HepG2 (cell line): ENCODE data around the gene ENGASE. TPM values are rescaled to one million over a fixed set of nuclear protein-coding genes. Genes with fewer than 3 reads are reported as not detected.

Source experiments
- ATAC-seq: fragments of 200-7000 bp; cut with Tn5 transposase; 3 replicates; pipeline ENCODE4 v1.9.1; 2020; ENCODE audit warnings: mild to moderate bottlenecking, moderate library complexity
- BruUV-seq: library from RNA; stranded (reverse); fragments of 400-500 nt; replicated peaks from 2 replicates; lab custom pipeline; 2021; lab: Mats Ljungman, UMichigan
- CTCF ChIA-PET: fragments of 300-600 bp; formaldehyde crosslinking; extraction: SDS; loops from one replicate; lab custom pipeline; 2021; ENCODE audit warnings: low total read pairs, inconsistent platforms, low intra/inter-chr PET ratio; lab: Yijun Ruan, JAX
- POLR2A ChIA-PET: fragments of 350-600 bp; sonication (Branson Sonifier 250); formaldehyde crosslinking; loops from one replicate; lab custom pipeline; 2020; ENCODE audit warnings: antibody characterized with exemption, inconsistent platforms; lab: Yijun Ruan, JAX
- DNase-seq: peaks from one replicate; pipeline ENCODE4 v3.0.0-alpha.2; 2015; ENCODE audit warnings: low spot score
- FAIRE-seq: peaks from 3 replicates; lab custom pipeline; 2011; peaks lifted over from hg19 to GRCh38; lab: Jason Lieb, UNC
- H2AFZ ChIP-seq: one replicate; pipeline ENCODE4 v1.6.1; 2011; ENCODE audit warnings: low read length, inconsistent platforms
- H3K27ac ChIP-seq: fragments of 300-600 bp; 3 replicates; pipeline ENCODE4 v1.8.0; 2011; ENCODE audit warnings: mixed run types, mild to moderate bottlenecking, mixed read lengths, low read length, inconsistent platforms; ENCODE audit not compliant: insufficient read depth; ENCODE audit errors: extremely low read length
- H3K27me3 ChIP-seq, 2 experiments: fragments of 200-600 bp in 1 of 2; 2 replicates in 1 of 2; 3 replicates in 1 of 2; pipeline versions ENCODE4 v1.6.0 to v1.8.0; 2011; ENCODE audit warnings: low read length in 2 of 2, mild to moderate bottlenecking in 2 of 2, moderate library complexity in 2 of 2, inconsistent platforms in 1 of 2; ENCODE audit not compliant: insufficient read depth in 2 of 2, control insufficient read depth in 1 of 2
- H3K36me3 ChIP-seq, 2 experiments: fragments of 200-600 bp in 1 of 2; replicated peaks in 1 of 2; 2 replicates in 1 of 2; 3 replicates in 1 of 2; pipeline versions ENCODE4 v1.5.1 to v1.8.0; 2011; ENCODE audit warnings: low read length in 2 of 2, inconsistent platforms in 1 of 2; ENCODE audit not compliant: insufficient read depth in 2 of 2, control insufficient read depth in 1 of 2
- H3K4me1 ChIP-seq: 2 replicates; pipeline ENCODE4 v1.5.1; 2012; ENCODE audit warnings: low read length, inconsistent platforms; ENCODE audit not compliant: insufficient read depth
- H3K4me2 ChIP-seq: 2 replicates; pipeline ENCODE4 v1.6.0; 2011; ENCODE audit warnings: low read depth, low read length, inconsistent platforms
- H3K4me3 ChIP-seq, 3 experiments: fragments of 200-600 bp in 1 of 3; sonication (generic), shearing (Covaris generic) in 1 of 3; replicated peaks in 1 of 3; 2 replicates each; pipeline ENCODE4 v1.5.1; 2011 to 2016; ENCODE audit warnings: low read length in 3 of 3, inconsistent platforms in 2 of 3, low read depth in 2 of 3, mild to moderate bottlenecking in 2 of 3, control low read depth in 1 of 3, mixed read lengths in 1 of 3; ENCODE audit not compliant: insufficient read depth in 1 of 3
- H3K79me2 ChIP-seq: one replicate; pipeline ENCODE4 v1.6.1; 2011; ENCODE audit warnings: low read length, inconsistent platforms; ENCODE audit not compliant: insufficient read depth
- H3K9ac ChIP-seq: 2 replicates; pipeline ENCODE4 v1.6.0; 2011; ENCODE audit warnings: mild to moderate bottlenecking, low read depth, low read length, inconsistent platforms; ENCODE audit not compliant: insufficient read depth
- H3K9me3 ChIP-seq: 2 replicates; pipeline ENCODE4 v1.5.1; 2012; ENCODE audit warnings: mild to moderate bottlenecking, low read length
- H4K20me1 ChIP-seq: 2 replicates; pipeline ENCODE4 v1.6.0; 2011; ENCODE audit warnings: inconsistent platforms, mild to moderate bottlenecking, low read length, moderate library complexity; ENCODE audit not compliant: insufficient read depth
- AGO2 ChIP-seq: fragments of 200-400 bp; formaldehyde crosslinking; optimal IDR thresholded peaks from 2 replicates; pipeline ENCODE3; 2017; ENCODE audit warnings: mild to moderate bottlenecking, low read depth, low read length, moderate library complexity
- HNRNPK ChIP-seq: fragments of 200-400 bp; formaldehyde crosslinking; IDR thresholded peaks from 2 replicates; pipeline ENCODE4 v1.6.1; 2018; ENCODE audit warnings: low read length, low read depth, moderate library complexity, mild to moderate bottlenecking; ENCODE audit not compliant: poor library complexity, severe bottlenecking
- SOX5 ChIP-seq: IDR thresholded peaks from 2 replicates; pipeline ENCODE4 v1.6.1; 2016; ENCODE audit warnings: borderline replicate concordance
- WGBS: methylation state at CpG from one replicate; pipeline ENCODE4 v1.1.6; 2017; ENCODE audit warnings: low lambda C conversion rate; 5-methylcytosine and 5-hydroxymethylcytosine counted together
- in situ Hi-C: cut with HindIII; loops from 2 replicates; pipeline ENCODE4 v1.10.0; 2017; ENCODE audit warnings: low pct_unique_long_range_greater_than_20kb; ENCODE audit not compliant: extremely low pct_ligation_motif_present
- intact Hi-C: fragments of 100-400 bp; cut with micrococcal nuclease; formaldehyde crosslinking; loops from one replicate; pipeline ENCODE4 v1.10.0; 2022; ENCODE audit not compliant: unreplicated experiment
- polyA plus RNA-seq, 8 experiments: library from polyadenylated mRNA; depleted of rRNA in 3 of 8; stranded (reverse) in 7 of 8; unstranded in 1 of 8; fragments of >200 nt; fragmentation: Illumina TruSeq in 4 of 8; extraction: Trizol in 4 of 8; gene quantifications; 2 replicates each; pipeline versions ENCODE4 v1.2.1 to v1.2.3, GENCODE V29; 2011 to 2016; ENCODE audit warnings: low read depth in 4 of 8, missing spikeins in 1 of 8, mixed read lengths in 1 of 8; ENCODE audit not compliant: insufficient read depth in 1 of 8
- total RNA-seq, 5 experiments: library from RNA; depleted of rRNA; stranded (reverse); fragments of >200 nt; fragmentation: Illumina TruSeq; extraction: Trizol; gene quantifications; 2 replicates each; pipeline ENCODE4 v1.2.3, GENCODE V29; 2016; ENCODE audit warnings: low read depth in 1 of 5
- TF ChIP-seq, protein P1 (sequence below): sonication (generic); formaldehyde crosslinking; IDR thresholded peaks from 2 replicates; pipeline ENCODE4 v1.8.0; 2022; ENCODE audit warnings: mild to moderate bottlenecking, missing genetic modification reagents
- TF ChIP-seq, protein P2 (sequence below): sonication (generic); formaldehyde crosslinking; IDR thresholded peaks from 2 replicates; pipeline ENCODE4 v1.4.0; 2020; ENCODE audit warnings: low read depth, mild to moderate bottlenecking, missing genetic modification reagents
- TF ChIP-seq, protein P3 (sequence below): IDR thresholded peaks from 2 replicates; pipeline ENCODE4 v1.6.1; 2016; ENCODE audit warnings: mild to moderate bottlenecking, missing biosample characterization, missing genetic modification reagents

ENGASE gene
- total and polyA plus RNA-seq, 2 of the 13 experiments (the other 11 are each of a cell fraction or from before 2014, with no cell fraction given): 10.6 to 18.1 TPM

- no peak for DNase-seq
- intact Hi-C loops (no loop called here), in situ Hi-C loops (loop anchor here (5.0 kb wide), 1 partner anchor 36 kb away; no protein-coding TSS in a partner anchor)
- H2AFZ ChIP-seq: no peak overlapping the region
- peaks cover 11% of the 10 kb centered on the region; the same call in 1 of the 2 replicates for H4K20me1 ChIP-seq
- no peaks in the 10 kb centered on the region for H3K79me2 ChIP-seq
- WGBS: 96% methylated on average over 22 of the region's 28 CpGs
- ATAC-seq: no peak
- no peak overlapping the region for H3K4me3 ChIP-seq
- H3K4me1 ChIP-seq: no peaks in the 10 kb centered on the region
- no peak overlapping the region for H3K27ac ChIP-seq
- ChIA-PET CTCF (interaction anchor here (1.8 to 2.8 kb wide), 3 partner anchors 18 to 64 kb away, joined by 6 to 23 read pairs (median 22); no protein-coding TSS in a partner anchor), POLR2A (interaction anchor here (1.2 kb wide), 1 partner anchor 9 kb away, joined by 3 read pairs; the partner anchor contains the start of gene ENGASE)
- H3K9me3 ChIP-seq: no peaks in the 10 kb centered on the region
- no peak overlapping the region for H3K9ac ChIP-seq
- H3K4me2 ChIP-seq: no peak overlapping the region
- no peak for FAIRE-seq
- peaks cover 21 to 42% of the 10 kb centered on the region in 2 experiments; a peak in 4 of 5 replicates for H3K36me3 ChIP-seq
- TF ChIP-seq HNRNPK (no peak), SOX5 (no peak), AGO2 (peak; percentile 50)
- TF ChIP-seq, protein P1, sequence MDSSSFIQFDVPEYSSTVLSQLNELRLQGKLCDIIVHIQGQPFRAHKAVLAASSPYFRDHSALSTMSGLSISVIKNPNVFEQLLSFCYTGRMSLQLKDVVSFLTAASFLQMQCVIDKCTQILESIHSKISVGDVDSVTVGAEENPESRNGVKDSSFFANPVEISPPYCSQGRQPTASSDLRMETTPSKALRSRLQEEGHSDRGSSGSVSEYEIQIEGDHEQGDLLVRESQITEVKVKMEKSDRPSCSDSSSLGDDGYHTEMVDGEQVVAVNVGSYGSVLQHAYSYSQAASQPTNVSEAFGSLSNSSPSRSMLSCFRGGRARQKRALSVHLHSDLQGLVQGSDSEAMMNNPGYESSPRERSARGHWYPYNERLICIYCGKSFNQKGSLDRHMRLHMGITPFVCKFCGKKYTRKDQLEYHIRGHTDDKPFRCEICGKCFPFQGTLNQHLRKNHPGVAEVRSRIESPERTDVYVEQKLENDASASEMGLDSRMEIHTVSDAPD (CRISPR knock-in tag): no peak
- TF ChIP-seq, protein P2, sequence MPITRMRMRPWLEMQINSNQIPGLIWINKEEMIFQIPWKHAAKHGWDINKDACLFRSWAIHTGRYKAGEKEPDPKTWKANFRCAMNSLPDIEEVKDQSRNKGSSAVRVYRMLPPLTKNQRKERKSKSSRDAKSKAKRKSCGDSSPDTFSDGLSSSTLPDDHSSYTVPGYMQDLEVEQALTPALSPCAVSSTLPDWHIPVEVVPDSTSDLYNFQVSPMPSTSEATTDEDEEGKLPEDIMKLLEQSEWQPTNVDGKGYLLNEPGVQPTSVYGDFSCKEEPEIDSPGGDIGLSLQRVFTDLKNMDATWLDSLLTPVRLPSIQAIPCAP: no peak
- TF ChIP-seq, protein P3, sequence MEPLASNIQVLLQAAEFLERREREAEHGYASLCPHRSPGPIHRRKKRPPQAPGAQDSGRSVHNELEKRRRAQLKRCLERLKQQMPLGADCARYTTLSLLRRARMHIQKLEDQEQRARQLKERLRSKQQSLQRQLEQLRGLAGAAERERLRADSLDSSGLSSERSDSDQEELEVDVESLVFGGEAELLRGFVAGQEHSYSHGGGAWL (CRISPR knock-in tag): no peak
- TF ChIP-seq, all 625 proteins: peak for 1
- no peaks in the 10 kb centered on the region for H3K27me3 ChIP-seq
- no TSS peak for BruUV-seq
These were observed 8.8 kb downstream of the ENGASE start for GRCh38 chr17:79083191-79083971.
